Limb (tissue), 2 donors: ENCODE results near the gene THBS3.
"Not testable (repeated sequence)": the region's sequence is repeated elsewhere in the genome, so short reads cannot be mapped to it uniquely, and the experiment has no call there.

Experiments used
- DNase-seq, 2 donors: peaks; one replicate each; pipeline ENCODE4 v3.0.0-alpha.2; 2016; ENCODE audit errors: extremely low spot score in 2 of 2

THBS3 gene

DNA sequence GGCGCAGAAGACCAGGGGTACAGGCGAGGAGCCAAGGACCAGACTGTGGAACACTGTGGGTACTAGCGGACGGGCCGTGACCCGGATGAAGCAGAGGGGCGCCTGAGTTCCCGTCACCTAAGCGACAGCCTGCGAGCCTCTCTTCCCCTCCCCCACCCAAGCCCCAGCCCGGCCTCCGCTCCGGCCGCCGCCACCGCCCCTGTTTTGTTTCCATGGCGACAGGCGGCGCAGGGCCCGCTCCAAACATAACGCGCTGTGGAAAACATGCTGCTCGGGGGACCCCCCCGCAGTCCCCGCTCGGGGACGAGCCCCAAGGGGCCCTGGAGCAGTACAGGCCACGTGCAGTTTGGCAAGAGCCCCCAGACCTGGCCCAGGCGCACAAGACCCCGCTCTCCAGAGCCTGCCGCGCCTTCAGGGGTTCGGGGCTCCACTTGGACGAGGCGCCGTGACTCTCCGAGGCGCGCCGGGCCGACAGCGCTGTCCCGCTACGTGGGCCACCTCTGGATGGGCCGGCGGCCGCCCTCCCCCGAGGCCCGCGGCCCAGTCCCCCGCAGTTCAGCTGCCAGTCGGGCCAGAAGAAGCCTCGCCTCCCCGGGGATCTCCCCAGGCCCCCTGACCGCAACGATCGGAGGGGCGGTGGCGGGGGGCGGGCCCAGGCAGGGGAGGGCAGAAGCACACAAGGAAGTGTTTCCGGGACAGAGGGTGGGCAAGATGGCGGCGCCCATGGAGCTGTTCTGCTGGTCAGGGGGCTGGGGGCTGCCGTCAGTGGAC lies 1.0 kb upstream of the THBS3 start, which contains the start of gene MTX1:
Gene MTX1 (plus strand): TSS at position 155 of the 771 bp plus-strand sequence. CDS start 110 bp downstream, at position 265.
- DNase-seq, result peak; percentile 91 to 95

DNA sequence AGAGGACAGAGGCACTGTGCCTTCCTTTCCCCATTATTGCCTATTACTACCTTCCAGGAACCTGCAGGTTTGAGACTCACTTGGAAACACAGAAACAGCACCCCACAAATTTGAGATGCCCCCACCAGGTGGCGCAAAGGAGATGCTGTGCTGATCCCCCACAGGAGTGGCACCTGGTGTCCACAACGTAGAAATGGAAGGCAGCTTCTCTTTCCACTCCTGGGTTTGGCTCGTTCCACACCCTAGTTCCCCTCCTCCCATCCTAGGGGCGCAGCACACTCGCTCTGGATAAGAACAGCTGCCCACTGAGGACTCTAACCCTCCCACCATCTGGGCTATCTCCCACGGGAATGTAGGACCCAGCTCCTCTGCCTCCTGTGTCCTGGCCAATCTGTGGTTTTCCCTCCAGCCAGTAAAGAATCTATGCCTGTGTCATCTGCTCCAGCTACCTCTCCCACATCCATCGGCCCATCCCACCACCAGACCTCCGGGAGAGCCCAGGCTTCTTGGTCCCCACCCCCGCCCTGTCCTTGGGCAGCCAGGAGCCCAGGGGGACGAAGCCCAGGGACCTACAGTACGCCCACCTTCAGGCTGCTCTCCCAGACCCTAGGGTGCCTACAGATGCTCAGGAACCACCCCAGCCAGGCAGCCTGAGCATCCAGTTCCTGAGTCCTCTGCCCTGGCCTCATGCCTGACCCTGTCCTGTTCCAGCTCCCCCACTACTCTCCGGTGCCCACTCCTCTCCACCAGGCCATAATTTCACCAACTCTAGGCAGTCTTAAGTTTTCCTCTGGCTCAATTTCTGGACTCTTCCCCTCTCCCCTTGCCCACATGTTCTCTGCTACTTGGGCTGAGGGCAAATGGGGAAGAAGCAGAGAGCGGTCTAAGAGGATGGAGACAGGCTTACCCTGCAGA lies 549 bp downstream of the THBS3 start:
- peak; percentile 75 to 91 for DNase-seq

DNA sequence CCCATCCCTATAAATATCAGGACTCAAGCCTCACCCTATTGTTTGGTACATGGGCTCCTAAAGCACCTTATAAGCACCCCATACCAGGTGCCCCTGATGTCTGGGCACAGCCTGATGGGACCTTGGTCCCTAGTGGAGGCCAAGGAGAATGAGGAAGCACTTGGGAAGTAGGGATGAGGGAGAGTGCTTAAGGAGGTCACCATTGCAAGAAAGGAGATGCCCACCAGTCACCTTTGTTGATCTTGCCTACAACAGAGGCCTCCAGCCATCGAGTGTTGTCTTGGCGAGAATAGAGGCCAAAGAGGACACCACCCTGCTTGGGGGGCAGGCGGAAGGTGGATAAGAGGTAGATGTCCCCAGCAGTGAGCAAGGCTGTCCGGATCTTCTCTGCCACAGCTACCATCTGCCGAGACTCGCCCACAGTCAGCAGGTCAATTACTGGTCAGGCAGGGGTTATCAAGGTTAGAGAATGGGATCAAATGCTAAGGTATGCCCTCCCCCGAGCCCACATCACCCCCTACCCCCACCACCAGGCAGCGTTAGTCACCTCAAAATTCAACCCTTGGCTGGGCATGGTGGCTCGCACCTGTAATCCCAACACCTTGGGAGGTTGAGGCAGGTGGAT lies 1.6 kb downstream of the THBS3 start:
- peak in 1 of 2 donors; percentile 29 for DNase-seq

DNA sequence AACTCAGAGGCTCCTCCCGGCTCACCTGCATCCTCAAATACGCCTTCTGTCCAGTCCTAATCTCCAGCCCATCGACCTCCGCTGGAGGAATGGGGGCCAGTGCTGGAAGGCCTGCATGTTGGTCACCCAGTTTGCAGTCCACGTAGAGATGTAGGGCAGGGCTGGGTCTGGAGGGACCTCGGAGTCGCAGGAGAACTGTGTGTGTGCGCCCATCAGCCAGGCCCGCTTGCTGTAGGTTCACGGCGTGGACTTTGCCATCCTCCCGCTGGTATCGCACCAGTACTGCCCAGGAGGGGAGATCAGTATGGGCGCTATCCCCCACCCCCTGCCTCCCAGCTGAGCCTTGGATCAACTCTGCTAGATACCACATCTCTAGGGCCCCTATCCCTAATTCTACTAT lies 2.7 kb downstream of the THBS3 start:
- peak in 1 of 2 donors; percentile 26 for DNase-seq

DNA sequence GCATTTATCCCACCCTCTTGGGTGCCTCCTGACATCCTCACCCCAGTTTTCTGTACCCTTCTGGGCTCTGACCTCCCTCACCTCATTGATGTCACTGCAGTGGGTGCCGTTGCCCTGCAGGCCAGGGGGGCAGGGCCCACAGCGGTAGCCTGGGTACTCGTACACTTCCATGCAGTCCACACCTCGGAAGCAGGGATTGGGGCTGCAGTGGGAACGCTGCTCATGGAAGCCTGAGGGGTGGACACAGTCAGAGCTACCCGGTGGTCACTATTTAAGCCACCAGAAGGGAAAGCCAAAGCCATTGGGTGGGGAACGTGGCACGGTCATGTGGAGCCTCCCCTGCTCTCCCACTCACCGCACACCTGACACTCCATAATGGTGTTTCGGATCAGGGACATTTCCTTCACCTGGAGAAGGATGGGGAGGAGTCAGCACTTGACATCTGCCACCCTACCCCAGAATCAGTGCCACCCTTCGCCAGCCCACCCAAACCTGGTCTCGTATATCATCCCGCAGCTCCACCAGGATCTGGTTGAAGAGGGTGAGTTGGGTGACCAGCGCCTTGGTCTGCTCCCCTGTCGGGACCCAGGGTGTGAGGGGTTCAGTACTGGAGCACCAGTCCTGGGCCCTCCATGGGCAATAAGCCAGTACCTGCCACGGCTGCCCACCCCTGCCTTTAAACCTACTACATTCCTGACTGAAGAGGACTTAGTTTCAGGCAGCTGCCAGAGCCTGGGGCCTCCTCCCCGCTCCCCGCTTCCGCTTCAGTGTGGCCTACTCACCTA lies 4.8 kb downstream of the THBS3 start:
- peak in 1 of 2 donors; percentile 27 for DNase-seq

DNA sequence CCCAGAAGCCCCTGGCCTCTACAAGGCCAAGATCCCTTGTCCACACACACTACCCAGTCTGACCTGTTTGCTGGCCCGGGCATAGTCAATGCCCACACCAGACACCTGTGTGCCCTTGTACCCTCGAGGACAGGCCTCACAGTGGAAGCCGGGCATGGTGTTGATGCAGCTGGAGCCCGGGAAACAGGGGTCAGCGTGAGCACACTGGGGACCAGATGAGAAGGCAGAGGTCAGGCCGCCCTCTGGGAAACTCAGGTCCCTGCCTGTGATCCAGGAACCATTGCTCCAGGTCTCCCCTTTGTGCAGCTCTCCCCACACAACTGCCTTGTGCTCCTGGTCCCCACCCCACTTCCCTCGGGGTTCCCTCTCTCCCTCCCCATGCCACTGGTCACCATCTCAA lies 5.5 kb downstream of the THBS3 start:
- DNase-seq, result no peak

DNA sequence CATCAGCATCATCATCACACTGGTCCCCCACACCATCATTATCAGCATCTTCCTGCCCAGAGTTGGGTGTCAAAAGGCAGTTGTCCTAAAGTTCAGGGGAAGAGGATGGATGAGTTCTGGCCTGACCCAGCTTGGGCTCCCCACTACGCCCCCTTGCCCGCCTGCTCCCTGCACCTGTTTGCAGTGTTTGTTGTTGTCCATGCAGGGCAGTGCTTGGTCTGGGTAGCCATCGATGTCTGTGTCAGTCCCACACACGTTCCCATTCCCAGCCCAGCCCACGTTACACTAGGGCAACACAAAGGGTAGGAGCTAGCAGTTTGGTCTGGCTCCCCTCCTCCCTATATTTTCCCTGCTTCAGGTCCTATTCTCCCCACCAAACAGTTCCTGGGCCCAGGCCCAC lies 6.8 kb downstream of the THBS3 start:
- no peak for DNase-seq

DNA sequence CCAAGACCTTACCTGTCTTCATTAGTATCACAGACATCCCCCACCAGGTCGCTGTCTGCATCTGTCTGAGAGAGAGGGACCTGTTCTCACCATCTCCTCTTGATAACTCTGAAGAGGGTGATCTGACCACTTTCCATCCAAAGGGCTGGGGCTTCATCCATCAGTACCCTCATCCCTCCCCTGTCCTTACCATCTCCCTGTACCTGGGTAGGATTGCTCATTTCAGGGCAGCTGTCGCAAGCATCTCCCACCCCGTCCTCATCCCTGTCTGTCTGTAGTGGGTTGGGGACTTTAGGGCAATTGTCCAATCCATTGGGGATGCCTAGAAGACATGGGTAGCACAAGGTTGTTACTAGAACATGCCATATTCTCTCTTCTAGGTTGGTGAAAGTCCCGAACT lies 7.9 kb downstream of the THBS3 start:
- no peak for DNase-seq

DNA sequence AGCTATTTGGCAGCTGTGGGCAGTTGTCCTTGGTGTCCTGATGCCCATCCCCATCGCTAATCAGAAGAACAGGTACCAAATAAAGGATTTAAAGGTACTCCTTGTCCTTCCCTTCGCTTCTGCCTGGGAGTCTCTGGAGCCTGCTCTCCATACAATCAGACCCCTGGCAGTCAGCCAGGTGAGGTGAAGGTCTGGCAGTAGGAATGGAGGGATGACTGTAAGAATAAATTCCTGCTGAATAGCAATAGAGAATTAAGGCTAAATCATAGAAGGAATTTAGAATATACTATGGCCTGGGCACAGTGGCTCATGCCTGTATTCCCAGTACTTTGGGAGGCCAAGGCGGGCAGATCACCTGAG lies 9.2 kb downstream of the THBS3 start:
- DNase-seq, result no peak

DNA sequence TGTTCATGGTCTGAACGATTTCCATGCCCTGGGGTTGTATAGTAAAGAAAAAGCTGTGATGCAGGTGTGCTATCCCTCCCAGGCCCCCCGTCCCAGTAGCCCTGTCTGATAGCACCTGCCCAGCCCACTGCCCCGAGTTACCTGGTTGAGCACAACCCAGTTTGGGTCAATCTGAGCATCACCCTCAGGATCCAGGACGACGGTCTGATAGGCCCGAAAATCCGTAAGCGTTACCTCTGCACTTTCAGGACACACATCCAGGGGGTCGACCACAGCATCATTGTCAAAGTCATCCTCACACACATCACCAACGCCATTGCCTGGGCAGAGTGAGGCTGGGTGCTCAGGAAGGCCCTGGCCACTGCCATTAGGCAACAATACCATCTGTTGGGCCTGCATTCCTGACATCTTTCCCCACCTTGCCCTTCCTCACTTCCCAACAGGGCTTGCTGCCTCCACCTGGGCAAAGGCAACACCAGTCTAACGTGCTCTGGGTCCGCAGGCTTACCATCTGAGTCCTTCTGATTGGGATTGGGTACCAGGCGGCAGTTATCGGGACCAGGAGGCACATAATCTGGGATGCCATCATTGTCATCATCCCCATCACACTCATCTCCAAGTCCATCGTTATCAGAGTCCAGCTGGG lies 9.7 kb downstream of the THBS3 start:
- DNase-seq, result no peak

DNA sequence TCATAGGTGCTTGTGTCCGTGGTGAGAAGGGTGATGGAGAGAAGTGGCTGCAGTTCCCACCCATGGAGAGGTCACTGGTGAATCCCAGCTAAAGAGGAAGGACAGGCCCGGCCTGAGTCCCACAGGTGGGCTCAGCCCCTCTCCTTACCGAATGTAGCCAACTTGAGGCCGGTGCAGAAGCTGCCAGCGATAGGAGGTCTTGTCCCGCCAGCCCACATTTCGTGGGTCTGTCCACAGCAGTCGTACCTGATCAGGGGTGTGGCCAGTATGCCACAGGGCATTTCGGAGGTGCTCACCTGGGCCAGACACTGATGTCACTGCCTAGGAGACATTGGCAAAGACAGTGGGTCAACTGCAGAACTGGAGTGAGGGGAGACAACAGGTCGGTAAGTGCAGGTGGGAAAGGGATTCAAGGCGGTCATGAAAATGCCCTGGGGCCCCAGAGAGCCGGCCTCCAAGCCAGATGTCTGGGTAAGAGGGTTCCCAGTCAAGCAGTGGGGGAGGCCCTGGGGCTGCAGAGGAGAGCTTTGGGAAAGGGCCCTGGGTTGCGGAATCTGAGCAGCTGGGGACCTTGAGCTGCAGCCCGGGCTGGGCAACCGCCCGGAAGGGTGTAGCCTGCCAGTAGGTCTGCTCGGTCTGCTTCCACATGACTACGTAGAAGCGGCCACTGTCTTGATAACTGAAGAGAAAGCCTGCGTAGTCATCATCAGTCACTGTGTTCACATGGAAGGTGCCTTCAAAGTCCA lies 10.6 kb downstream of the THBS3 start:
- DNase-seq, result no peak

DNA sequence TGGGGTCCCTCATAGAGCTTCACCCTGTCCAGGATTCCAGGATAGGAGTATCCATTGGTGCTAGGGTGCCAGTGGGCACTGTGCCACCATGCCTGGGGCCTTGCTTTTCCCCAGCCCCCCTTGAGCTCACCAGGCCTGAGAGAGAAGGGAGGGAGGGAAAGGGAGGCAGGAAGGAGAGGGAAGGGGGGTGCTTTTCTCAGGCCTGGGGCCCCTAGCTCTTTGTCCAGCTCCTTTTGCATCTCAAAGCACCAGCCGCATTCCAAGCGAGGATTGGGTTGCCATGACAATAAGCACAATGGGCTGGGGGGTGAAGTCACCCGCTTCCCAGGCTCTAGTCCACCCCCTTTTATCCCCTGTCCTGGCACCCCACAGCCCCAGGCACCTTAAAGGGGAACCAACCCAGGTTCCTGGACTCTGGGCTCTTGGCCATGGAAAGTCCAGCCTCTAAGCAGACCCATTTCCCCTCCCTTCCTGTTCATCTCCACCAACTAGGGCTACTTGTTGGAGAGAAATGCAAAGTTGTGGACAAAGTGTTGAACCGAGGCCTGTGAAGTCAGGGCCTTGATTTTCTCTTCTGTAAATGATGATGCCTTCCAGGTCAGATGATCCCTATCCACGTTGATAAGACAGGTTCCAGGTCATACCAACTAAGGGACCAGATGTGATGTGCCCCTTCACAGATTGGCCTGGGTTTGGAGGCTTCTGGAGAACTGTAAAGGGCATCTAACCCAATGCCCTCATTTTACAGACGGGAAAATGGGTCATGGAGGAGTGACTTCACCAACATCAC lies 11.4 kb downstream of the THBS3 start:
- peak in 1 of 2 donors; percentile 63 for DNase-seq

DNA sequence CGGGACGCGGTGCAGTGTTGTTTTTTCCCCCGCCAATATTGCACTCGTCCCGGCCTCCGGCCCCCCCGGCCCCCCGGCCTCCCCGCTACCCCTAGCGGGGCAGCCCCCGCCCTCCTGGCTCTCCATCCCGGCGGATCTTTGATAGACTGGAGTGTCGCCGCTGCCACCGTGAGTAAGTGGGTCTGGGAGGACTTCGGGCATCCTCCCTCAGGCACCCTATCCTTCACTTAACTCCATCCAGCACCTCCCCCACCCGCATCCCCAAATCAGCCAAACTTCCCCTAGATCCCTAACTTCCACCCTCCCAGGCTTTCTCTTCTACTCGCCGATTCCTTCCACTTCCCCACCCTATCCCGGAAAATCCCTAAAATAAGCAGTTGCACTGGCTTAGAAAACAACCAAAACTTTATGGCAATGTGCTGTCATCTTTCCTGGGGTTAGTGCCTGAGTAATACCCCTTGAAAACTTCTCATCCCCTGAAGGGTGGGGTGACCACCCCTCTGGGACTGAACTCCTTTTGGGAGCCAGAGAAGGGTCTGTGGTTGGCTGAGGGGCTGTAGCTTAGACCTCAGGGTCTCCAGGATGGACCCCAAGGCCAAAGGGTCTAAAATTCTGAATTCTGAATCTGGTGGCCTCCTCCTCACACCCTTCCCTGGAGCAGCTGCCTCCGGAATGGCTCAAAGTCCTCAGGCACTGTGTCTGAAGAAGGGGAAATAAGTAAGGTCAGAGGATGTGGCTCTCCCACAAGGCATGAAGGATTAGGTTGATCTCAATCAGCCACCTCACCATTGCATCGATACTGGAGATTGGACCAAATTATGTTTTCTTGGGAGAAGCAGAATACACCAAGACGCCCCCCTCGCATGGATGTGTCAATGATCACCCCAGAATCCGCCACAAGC lies 12.2 kb downstream of the THBS3 start:
- DNase-seq, result no peak

DNA sequence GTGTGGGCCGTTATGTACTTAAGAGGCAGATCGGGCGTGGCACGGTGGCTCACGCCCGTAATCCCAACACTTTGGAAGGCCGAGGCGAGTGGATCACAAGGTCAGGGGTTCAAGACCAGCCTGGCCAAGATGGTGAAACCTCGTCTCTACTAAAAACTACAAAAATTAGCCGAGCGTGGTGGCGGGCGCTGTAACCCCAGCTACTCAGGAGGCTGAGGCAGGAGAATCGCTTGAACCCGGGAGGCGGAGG lies 13.8 kb downstream of the THBS3 start:
- DNase-seq, result not testable (repeated sequence)

DNA sequence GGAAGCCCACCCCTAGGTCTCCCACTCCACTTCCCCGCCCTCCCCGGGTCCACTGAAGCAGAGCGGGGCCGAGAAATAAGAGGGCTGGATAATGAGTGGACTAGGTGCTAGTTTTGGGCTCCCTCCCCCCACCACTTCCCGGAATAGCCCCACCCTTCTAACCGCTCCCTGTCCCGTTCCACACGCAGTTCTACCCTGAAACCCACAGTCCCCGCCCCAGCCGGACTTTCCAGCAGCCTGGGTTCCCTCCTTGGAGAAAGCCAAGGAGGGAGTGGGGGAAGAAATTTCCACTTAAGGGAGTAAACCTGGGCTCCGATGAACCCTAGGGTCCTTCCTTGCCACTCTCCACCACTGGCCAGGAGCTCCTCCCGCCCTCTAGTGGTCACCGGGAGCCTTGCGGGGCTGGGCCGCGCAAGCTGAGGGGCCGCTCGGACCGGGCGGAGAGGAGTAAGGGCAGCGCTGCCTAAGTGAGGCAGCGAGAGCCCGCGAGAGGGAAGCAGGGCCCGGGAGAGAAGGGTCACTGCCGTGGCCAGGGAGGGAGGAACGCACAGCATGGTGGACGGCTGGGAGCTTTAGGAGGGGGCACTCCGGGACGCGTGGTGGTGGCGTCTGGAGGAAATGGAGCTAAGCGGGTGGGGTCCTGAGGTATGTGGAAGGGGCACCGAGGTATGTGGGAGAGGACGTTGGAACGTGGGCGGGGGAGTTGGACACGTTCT lies 14.3 kb downstream of the THBS3 start:
- peak; percentile 89 to 94 for DNase-seq

DNA sequence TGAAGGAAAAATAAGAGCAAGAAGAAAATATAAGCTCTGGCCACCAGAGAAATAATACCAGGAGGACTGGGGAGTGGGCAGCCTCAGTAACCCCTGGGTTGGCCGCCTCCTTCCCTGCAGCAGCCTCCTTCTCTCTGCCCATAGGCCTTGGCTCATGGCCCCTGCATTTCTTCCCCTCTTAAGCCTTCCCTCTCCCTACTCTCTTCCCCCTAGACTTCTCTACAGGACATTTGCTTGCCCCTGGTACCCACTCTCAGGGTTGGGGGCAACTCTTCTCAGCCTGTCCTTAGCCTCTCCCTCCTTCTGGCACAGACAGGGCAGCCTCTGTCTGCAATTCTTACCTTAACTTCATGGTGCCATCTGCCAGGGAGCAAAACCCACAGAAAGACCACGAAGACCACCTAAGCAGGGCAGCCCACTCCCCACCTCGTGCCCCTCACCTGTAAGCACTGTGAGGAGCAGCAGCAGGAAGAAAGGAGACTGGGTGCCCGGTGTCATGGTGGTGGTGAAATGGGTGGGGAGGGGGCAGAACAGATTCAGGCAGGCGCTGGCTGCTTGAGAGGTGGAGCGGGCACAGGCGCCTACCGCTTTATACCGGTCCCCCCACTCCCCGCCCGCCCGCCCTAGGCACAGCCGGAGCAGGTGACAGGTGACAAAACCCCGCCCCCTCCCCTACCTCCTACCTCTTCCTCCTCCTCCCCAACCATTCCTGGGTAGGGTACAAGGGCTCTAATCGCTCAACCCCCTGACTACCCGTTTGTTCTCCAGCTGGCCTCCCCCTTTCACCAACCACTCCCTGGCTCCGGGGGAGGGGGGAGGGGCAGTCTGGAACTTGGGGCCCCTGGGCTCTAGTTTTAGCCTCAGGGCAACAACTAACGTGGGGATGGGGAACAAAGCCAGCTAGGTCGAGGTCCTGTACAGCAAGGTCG lies 15.1 kb downstream of the THBS3 start:
- peak in 1 of 2 donors; percentile 21 for DNase-seq

DNA sequence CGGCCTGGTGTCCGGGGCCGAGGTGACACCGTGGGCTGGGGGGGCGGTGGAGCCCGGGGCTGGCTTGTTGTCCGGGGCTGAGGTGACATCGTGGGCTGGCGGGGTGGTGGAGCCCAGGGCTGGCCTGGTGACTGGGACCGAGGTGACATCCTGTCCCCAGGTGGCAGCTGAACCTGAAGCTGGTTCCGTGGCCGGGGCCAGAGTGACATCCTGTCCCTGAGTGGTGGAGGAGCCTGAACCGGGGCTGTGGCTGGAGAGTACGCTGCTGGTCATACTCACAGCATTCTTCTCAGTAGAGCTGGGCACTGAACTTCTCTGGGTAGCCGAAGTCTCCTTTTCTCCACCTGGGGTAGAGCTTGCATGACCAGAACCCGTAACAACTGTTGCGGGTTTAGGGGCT lies 15.8 kb downstream of the THBS3 start:
- DNase-seq, result no peak
